MM.1S (cell line): Measurements from ENCODE around the gene CYTH1.

Source experiments
- CTCF ChIP-seq: fragments of 300-600 bp; sonication (generic); IDR thresholded peaks from 2 replicates; pipeline ENCODE4 v1.5.1; 2016; ENCODE audit warnings: antibody characterized with exemption, low read length, mixed read lengths
- EZH2phosphoT487 ChIP-seq: fragments of 300-600 bp; sonication (generic); IDR thresholded peaks from 2 replicates; pipeline ENCODE4 v1.6.1; 2018; ENCODE audit warnings: antibody characterized with exemption, low read length

GRCh38 chr17:78753316-78754250, 28.5 kb downstream of the CYTH1 start:
- no peak for TF ChIP-seq CTCF
- TF ChIP-seq EZH2phosphoT487, result no peak
